Neural crest cell (in vitro differentiated cells): ENCODE results near the gene POU2F1. TPM values are rescaled to one million over a fixed set of nuclear protein-coding genes. Genes with fewer than 3 reads are reported as not detected.

Experiments used
- DNase-seq: peaks from one replicate; pipeline ENCODE4 v3.0.0; 2021; ENCODE audit warnings: low read depth, mixed read lengths, low spot score
- H3K27ac Mint-ChIP-seq: one replicate; pipeline ENCODE4 v1.8.0; 2021; ENCODE audit warnings: mild to moderate bottlenecking, mixed read lengths; ENCODE audit not compliant: unreplicated experiment
- H3K27me3 Mint-ChIP-seq: 2 replicates; pipeline ENCODE4 v1.8.0; 2021; ENCODE audit warnings: low read depth, mild to moderate bottlenecking, mixed read lengths
- H3K36me3 Mint-ChIP-seq: 2 replicates; pipeline ENCODE4 v1.8.0; 2021; ENCODE audit warnings: low read depth, mild to moderate bottlenecking, mixed read lengths
- H3K4me1 Mint-ChIP-seq: 2 replicates; pipeline ENCODE4 v1.8.0; 2021; ENCODE audit warnings: mixed read lengths
- H3K4me3 Mint-ChIP-seq: one replicate; pipeline ENCODE4 v1.8.0; 2021; ENCODE audit warnings: mild to moderate bottlenecking, mixed read lengths
- H3K9me3 Mint-ChIP-seq: 2 replicates; pipeline ENCODE4 v1.8.0; 2021; ENCODE audit warnings: mixed read lengths
- total RNA-seq: library from RNA; stranded (reverse); gene quantifications from 2 replicates; pipeline ENCODE4 v1.2.1, GENCODE V29; 2021
- TF ChIP-seq, protein P1 (sequence below): fragments of 200-600 bp; sonication (generic); conservative IDR thresholded peaks from 2 replicates; pipeline ENCODE4 v1.5.0; 2021; ENCODE audit warnings: antibody characterized with exemption, mild to moderate bottlenecking

The POU2F1 gene
- total RNA-seq, 1 donor from 2014 or later: 40.1 TPM

DNA sequence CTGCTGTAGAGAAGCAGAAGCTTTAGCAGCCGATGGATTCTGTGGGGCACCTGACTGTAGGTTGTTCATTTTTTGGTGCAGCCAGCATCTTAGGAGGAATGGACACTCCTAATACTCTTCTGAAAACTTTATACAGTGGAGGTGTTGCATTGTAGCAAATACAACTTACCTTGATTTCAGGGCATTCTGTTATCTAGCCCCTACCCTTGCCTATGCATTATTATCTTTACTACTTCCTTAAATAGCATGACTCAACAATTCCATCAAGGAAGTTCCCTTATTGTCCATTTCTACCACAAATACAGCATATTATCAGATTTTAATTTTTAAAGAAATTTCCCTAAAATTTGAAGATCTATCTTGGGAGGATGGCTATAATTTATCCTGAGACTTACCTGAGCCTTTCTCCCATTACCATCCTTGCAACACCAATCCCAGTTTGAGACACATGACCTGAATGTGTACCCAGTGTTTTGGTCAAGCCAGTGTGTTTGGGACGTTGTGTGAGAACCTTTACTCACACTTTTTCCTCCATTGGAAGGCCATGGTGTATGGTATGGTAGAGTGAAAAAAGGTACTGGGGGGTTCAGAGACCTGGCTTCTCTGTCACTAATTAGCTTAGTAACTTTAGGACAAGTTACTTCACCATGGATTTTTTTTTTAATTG lies 9.2 kb downstream of the POU2F1 start:
- Mint-ChIP-seq H3K27me3 (no peaks in the 10 kb centered on the region), H3K4me3 (no peak overlapping the region), H3K4me1 (peaks cover 36% of the 10 kb centered on the region), H3K27ac (no peak overlapping the region), H3K9me3 (no peaks in the 10 kb centered on the region), H3K36me3 (no peaks in the 10 kb centered on the region)
- DNase-seq: no peak
- TF ChIP-seq, protein P1, sequence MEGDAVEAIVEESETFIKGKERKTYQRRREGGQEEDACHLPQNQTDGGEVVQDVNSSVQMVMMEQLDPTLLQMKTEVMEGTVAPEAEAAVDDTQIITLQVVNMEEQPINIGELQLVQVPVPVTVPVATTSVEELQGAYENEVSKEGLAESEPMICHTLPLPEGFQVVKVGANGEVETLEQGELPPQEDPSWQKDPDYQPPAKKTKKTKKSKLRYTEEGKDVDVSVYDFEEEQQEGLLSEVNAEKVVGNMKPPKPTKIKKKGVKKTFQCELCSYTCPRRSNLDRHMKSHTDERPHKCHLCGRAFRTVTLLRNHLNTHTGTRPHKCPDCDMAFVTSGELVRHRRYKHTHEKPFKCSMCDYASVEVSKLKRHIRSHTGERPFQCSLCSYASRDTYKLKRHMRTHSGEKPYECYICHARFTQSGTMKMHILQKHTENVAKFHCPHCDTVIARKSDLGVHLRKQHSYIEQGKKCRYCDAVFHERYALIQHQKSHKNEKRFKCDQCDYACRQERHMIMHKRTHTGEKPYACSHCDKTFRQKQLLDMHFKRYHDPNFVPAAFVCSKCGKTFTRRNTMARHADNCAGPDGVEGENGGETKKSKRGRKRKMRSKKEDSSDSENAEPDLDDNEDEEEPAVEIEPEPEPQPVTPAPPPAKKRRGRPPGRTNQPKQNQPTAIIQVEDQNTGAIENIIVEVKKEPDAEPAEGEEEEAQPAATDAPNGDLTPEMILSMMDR: no peak

DNA sequence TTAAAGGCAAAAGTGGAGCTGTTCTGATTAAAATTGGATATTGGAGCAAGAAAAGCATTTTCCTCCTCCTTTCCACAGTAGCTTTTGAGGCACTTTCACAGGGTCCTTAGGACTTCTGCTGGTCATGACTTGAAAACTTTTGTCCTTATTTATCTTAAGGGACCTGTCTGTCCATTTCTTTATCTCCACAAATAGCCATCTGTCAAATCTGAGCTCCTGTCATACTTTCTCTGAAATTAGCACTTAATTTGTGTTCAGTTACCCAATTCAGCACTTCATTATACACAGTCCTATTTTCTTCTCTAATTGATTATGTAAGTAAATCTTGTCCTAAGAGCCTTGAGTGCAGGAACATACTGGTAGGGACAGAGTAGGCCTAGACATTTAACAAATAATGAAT lies 9.8 kb downstream of the POU2F1 start:
- H3K36me3 Mint-ChIP-seq: no peaks in the 10 kb centered on the region
- TF ChIP-seq, protein P1: no peak
- no peak for DNase-seq
- peaks cover 30% of the 10 kb centered on the region for H3K4me1 Mint-ChIP-seq
- H3K27me3 Mint-ChIP-seq: no peaks in the 10 kb centered on the region
- no peak overlapping the region for H3K4me3 Mint-ChIP-seq
- H3K9me3 Mint-ChIP-seq: no peaks in the 10 kb centered on the region
- no peak overlapping the region for H3K27ac Mint-ChIP-seq

DNA sequence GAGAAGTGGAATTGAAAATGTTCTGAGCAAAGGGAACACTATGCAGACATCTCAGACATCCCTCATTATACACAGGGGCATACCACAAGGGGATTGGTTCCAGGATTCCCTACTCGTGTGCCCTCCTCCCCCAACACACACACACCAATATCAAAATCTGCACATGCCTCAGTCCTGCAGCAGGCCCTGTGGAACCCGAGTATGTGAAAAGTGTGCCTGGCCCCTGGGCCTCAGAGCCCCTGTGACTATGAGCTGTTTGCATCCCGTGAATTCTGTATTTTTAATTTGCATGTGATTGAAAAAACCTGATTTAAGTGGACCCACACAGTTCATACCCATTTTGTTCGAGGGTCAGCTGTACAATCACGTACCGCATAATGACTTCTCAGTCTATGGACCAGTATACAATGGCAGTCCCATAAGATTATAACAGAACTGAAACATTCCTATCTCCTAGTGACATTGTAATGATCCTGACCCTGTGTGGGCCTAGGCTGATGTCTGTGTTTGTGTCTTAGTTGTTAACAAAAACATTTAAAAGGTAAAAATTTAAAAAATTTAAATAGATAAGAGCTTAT lies 11.3 kb downstream of the POU2F1 start:
- DNase-seq: no peak
- TF ChIP-seq, protein P1: no peak
- H3K27ac Mint-ChIP-seq: no peak overlapping the region
- H3K4me1 Mint-ChIP-seq: peaks cover 20% of the 10 kb centered on the region
- no peaks in the 10 kb centered on the region for H3K36me3 Mint-ChIP-seq
- H3K4me3 Mint-ChIP-seq: no peak overlapping the region
- no peaks in the 10 kb centered on the region for H3K27me3 Mint-ChIP-seq
- H3K9me3 Mint-ChIP-seq: no peaks in the 10 kb centered on the region

DNA sequence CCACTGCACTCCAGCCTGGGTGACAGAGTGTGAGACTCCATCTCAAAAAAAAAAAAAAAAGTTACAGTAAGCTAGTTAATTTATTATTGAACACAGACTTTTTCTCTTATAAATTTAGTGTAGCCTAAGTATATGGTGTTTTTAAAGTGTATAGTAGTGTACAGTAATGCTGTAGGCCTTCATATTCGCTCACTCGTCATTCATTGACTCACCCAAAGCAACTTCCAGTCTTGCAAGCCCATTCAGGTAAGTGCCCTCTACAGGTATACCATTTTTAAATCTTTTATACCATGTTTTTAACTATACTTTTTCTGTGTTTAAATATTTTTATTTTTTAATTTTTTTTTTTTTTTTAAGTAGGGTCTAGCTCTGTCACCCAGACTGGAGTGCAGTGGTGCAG lies 12.1 kb downstream of the POU2F1 start:
- Mint-ChIP-seq H3K36me3 (no peaks in the 10 kb centered on the region), H3K4me3 (no peak overlapping the region), H3K27ac (no peak overlapping the region), H3K4me1 (peaks cover 14% of the 10 kb centered on the region), H3K9me3 (no peaks in the 10 kb centered on the region), H3K27me3 (no peaks in the 10 kb centered on the region)
- no peak for DNase-seq
- TF ChIP-seq, protein P1: no peak

DNA sequence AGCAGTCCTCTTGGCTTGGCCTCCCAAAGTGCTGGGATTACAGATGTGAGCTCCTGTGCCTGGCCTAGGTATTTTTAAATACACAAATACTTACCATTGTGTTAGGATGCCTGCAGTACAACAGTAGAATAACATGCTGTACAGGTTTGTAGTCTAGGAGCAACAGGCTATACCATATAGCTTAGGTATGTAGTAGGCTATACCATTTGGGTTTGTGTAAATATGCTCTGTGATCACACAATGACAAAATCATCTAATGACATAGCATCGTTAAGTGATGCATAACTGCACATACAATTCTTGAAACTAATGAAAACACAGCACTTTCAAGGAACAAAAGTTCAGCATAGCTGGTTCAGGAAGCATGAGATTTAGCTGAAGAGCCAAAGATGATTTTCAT lies 12.7 kb downstream of the POU2F1 start:
- no peaks in the 10 kb centered on the region for H3K27me3 Mint-ChIP-seq
- DNase-seq: no peak
- TF ChIP-seq, protein P1: no peak
- no peak overlapping the region for H3K27ac Mint-ChIP-seq
- peaks cover 9% of the 10 kb centered on the region for H3K4me1 Mint-ChIP-seq
- no peaks in the 10 kb centered on the region for H3K9me3 Mint-ChIP-seq
- H3K36me3 Mint-ChIP-seq: no peaks in the 10 kb centered on the region
- no peak overlapping the region for H3K4me3 Mint-ChIP-seq
